LNCaP clone FGC (cell line): ENCODE results near the gene RPN2.
A peak's percentile ranks its signal among the peaks of the same experiment; 100 is the strongest.

Experiments
- DNase-seq: peaks from one replicate; pipeline ENCODE4 v3.0.0-alpha.2; 2011; ENCODE audit warnings: low read depth
- H3K4me3 ChIP-seq: 2 replicates; pipeline ENCODE4 v1.5.1; 2011; ENCODE audit warnings: mild to moderate bottlenecking, low read depth, low read length, control low read depth
- CTCF ChIP-seq: IDR thresholded peaks from 2 replicates; pipeline ENCODE4 v1.5.1; 2012; ENCODE audit warnings: mild to moderate bottlenecking; ENCODE audit not compliant: control insufficient read depth, insufficient read depth; ENCODE audit errors: extremely low read depth

The RPN2 gene

GRCh38 chr20:37267667-37268313 is 88.7 kb downstream of the RPN2 start:
- no peak for TF ChIP-seq CTCF
- DNase-seq = no peak

GRCh38 chr20:37270576-37271420 is 91.7 kb downstream of the RPN2 start:
- no peak for TF ChIP-seq CTCF
- DNase-seq = no peak
- no peak overlapping the region for H3K4me3 ChIP-seq

More at GRCh38 chr20:37267667-37268313, 88.7 kb downstream of the RPN2 start:
- H3K4me3 ChIP-seq = no peak overlapping the region

- no peak overlapping the region for H3K4me3 ChIP-seq
- DNase-seq = no peak
- no peak for TF ChIP-seq CTCF
Observed at GRCh38 chr20:37271421-37271768, 92.3 kb downstream of the RPN2 start.

- H3K4me3 ChIP-seq = no peak overlapping the region
- no peak for DNase-seq
- TF ChIP-seq CTCF = no peak
Observed at GRCh38 chr20:37273988-37274387, 94.9 kb downstream of the RPN2 start.

- no peak for DNase-seq
- no peak for TF ChIP-seq CTCF
- H3K4me3 ChIP-seq = no peak overlapping the region
Observed at GRCh38 chr20:37274851-37275524, 95.9 kb downstream of the RPN2 start.

GRCh38 chr20:37276494-37277252 is 97.5 kb downstream of the RPN2 start:
- no peak overlapping the region for H3K4me3 ChIP-seq
- TF ChIP-seq CTCF = peak; percentile 30; the same call in 1 of the 2 replicates
- no peak for DNase-seq
